Liver (tissue), 9 donors: ENCODE measurements around the gene DNAH6. TPM values are rescaled to one million over a fixed set of nuclear protein-coding genes. Genes with fewer than 3 reads are reported as not detected.
A peak's percentile ranks its signal among the peaks of the same experiment; 100 is the strongest.

Experiments
- DNase-seq: peaks from one replicate; pipeline ENCODE4 v3.0.0-alpha.2; 2017; ENCODE audit warnings: low spot score
- H3K27ac ChIP-seq, 2 donors: one replicate each; pipeline ENCODE4 v1.7.0; 2013; ENCODE audit warnings: inconsistent platforms in 2 of 2, low read length in 2 of 2, control low read depth in 1 of 2, low read depth in 1 of 2, mild to moderate bottlenecking in 1 of 2
- H3K27me3 ChIP-seq, 4 donors: one replicate each; pipeline versions ENCODE4 v1.6.1 to v1.7.0; 2013; ENCODE audit warnings: low read length in 3 of 4, inconsistent platforms in 1 of 4, mild to moderate bottlenecking in 1 of 4, moderate library complexity in 1 of 4; ENCODE audit not compliant: control insufficient read depth in 4 of 4, insufficient read depth in 4 of 4
- H3K36me3 ChIP-seq, 4 donors: one replicate each; pipeline versions ENCODE4 v1.6.1 to v1.7.0; 2013; ENCODE audit warnings: low read length in 3 of 4, mild to moderate bottlenecking in 3 of 4, low read depth in 1 of 4, moderate library complexity in 1 of 4; ENCODE audit not compliant: control insufficient read depth in 4 of 4, insufficient read depth in 3 of 4
- H3K4me1 ChIP-seq, 4 donors: one replicate each; pipeline versions ENCODE4 v1.6.1 to v1.7.0; 2013; ENCODE audit warnings: low read length in 3 of 4, mild to moderate bottlenecking in 3 of 4, moderate library complexity in 1 of 4; ENCODE audit not compliant: control insufficient read depth in 4 of 4, insufficient read depth in 4 of 4
- H3K4me3 ChIP-seq, 3 donors: one replicate each; pipeline versions ENCODE4 v1.6.1 to v1.7.0; 2013; ENCODE audit warnings: low read length in 3 of 3, control low read depth in 1 of 3, low read depth in 1 of 3, mild to moderate bottlenecking in 1 of 3
- H3K9ac ChIP-seq, 2 donors: one replicate each; pipeline ENCODE4 v1.7.0; 2013; ENCODE audit warnings: low read length in 2 of 2, mild to moderate bottlenecking in 2 of 2, moderate library complexity in 2 of 2, control low read depth in 1 of 2, low read depth in 1 of 2
- H3K9me3 ChIP-seq, 4 donors: one replicate each; pipeline versions ENCODE4 v1.6.1 to v1.7.0; 2013; ENCODE audit warnings: low read length in 3 of 4; ENCODE audit not compliant: control insufficient read depth in 4 of 4
- EGR1 ChIP-seq, 2 donors: IDR thresholded peaks; 2 replicates each; pipeline ENCODE4 v1.6.1; 2016 to 2018; ENCODE audit warnings: antibody characterized with exemption in 2 of 2, low read depth in 2 of 2
- FOXA1 ChIP-seq: IDR thresholded peaks from 2 replicates; pipeline ENCODE4 v1.6.1; 2016; ENCODE audit warnings: antibody characterized with exemption
- FOXA2 ChIP-seq: IDR thresholded peaks from 2 replicates; pipeline ENCODE4 v1.6.1; 2016; ENCODE audit warnings: antibody characterized with exemption
- GABPA ChIP-seq, 2 donors: IDR thresholded peaks in 1 of 2; conservative IDR thresholded peaks in 1 of 2; 2 replicates each; pipeline ENCODE4 v1.6.1; 2016; ENCODE audit warnings: antibody characterized with exemption in 2 of 2, mild to moderate bottlenecking in 1 of 2, moderate library complexity in 1 of 2
- HNF4A ChIP-seq, 2 donors: conservative IDR thresholded peaks; 2 replicates each; pipeline ENCODE4 v1.6.1; 2016; ENCODE audit warnings: antibody characterized with exemption in 2 of 2, mild to moderate bottlenecking in 2 of 2
- HNF4G ChIP-seq: IDR thresholded peaks from 2 replicates; pipeline ENCODE4 v1.6.1; 2016; ENCODE audit warnings: antibody characterized with exemption
- JUND ChIP-seq, 2 donors: IDR thresholded peaks; 2 replicates each; pipeline ENCODE4 v1.6.1; 2016; ENCODE audit warnings: antibody characterized with exemption in 2 of 2
- MAX ChIP-seq: IDR thresholded peaks from 2 replicates; pipeline ENCODE4 v1.6.1; 2016; ENCODE audit warnings: antibody characterized with exemption
- NR2F2 ChIP-seq: IDR thresholded peaks from 2 replicates; pipeline ENCODE4 v1.6.1; 2016; ENCODE audit warnings: antibody characterized with exemption
- RAD21 ChIP-seq, 2 donors: IDR thresholded peaks; 2 replicates each; pipeline ENCODE4 v1.6.1; 2016; ENCODE audit warnings: antibody characterized with exemption in 2 of 2, mild to moderate bottlenecking in 2 of 2
- RXRA ChIP-seq, 2 donors: IDR thresholded peaks; 2 replicates each; pipeline ENCODE4 v1.6.1; 2017 to 2018; ENCODE audit warnings: antibody characterized with exemption in 2 of 2, mild to moderate bottlenecking in 1 of 2
- SP1 ChIP-seq: IDR thresholded peaks from 2 replicates; pipeline ENCODE4 v1.6.1; 2018; ENCODE audit warnings: antibody characterized with exemption, mild to moderate bottlenecking
- ZBTB33 ChIP-seq: IDR thresholded peaks from 2 replicates; pipeline ENCODE4 v1.6.1; 2016; ENCODE audit warnings: antibody characterized with exemption
- WGBS: extraction: QIAGEN DNeasy Blood & Tissue Kit; methylation state at CpG from one replicate; pipeline ENCODE4 v1.1.7; 2013; 5-methylcytosine and 5-hydroxymethylcytosine counted together
- polyA plus RNA-seq, 2 donors: library from polyadenylated mRNA; stranded (reverse) in 1 of 2; unstranded in 1 of 2; fragments of 200-250 nt in 1 of 2; fragments of >200 nt in 1 of 2; fragmentation: Nextera tagmentation in 1 of 2; extraction: Ambion mirVana in 1 of 2; gene quantifications; one replicate each; pipeline versions ENCODE4 v1.2.1 to v1.2.3, GENCODE V29; 2013 to 2015
- total RNA-seq, 2 donors: library from RNA; depleted of rRNA; stranded (reverse); fragments of >200 nt; gene quantifications; one replicate each; pipeline ENCODE4 v1.2.3, GENCODE V29; 2014
- TF ChIP-seq, protein P1 (sequence below): IDR thresholded peaks from 2 replicates; pipeline ENCODE4 v1.6.1; 2016; ENCODE audit warnings: antibody characterized with exemption
- TF ChIP-seq, protein P2 (sequence below): fragments of 150-350 bp; IDR thresholded peaks from 2 replicates; pipeline ENCODE4 v1.5.1; 2017; ENCODE audit warnings: improper control_type of control experiment, low read depth, low read length; ENCODE audit not compliant: missing input control
- TF ChIP-seq, protein P3 (sequence below): IDR thresholded peaks from 2 replicates; pipeline ENCODE4 v1.6.1; 2016; ENCODE audit warnings: antibody characterized with exemption, mild to moderate bottlenecking
- donor health status: healthy.
- donor health status: healthy.
- donor health status: healthy.
- donor health status: healthy.
- donor health status: healthy.

The DNAH6 gene
- total and polyA plus RNA-seq, 4 donors, result 0.32 to 1.6 (median 0.59) TPM

DNA sequence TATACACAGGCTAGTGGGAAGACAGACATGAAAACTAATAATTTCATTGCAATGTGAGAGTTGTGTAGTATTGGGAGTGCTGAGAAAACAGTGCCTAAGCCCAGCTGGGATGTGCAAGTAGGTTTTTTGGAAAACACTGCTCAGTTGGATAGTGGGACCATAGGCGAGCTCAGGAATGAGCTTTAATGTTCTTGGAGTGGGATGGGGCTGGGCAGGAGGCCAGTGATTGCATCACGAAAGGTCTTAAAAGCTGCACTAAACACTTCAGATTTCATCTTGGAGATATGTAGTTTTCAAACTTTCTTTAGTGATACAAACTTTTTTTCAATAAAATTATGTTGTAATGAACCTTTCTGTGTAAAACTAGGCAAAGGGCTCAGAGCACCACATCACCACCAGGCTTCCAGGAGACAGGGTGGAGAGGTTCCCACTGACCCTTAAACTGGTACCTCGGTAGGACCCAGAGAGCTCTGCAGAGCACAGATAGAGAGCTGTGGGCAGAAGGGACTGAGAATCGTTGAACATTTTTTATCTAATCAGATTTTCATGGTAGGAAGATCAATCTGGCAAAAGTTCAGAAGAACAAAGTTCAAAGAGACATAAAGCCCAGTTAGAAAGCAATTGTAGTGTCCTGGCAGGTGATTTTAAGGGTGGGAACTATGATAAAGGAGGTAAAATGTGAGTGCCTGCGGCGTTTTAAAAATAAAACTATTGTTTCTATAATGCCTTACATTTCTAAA lies 188.4 kb downstream of the DNAH6 start (continued):
- TF ChIP-seq ZBTB33 (no peak), MAX (no peak), HNF4A (conservative IDR thresholded peaks at IDR 0.05) (peak; percentile 73 to 77), JUND (IDR thresholded peaks at IDR 0.05) (peak in 1 of 2 donors; percentile 13), NR2F2 (no peak), FOXA1 (no peak), RXRA (IDR thresholded peaks at IDR 0.05) (peak in 1 of 2 donors; percentile 40), SP1 (peak; percentile 36), GABPA (IDR thresholded peaks at IDR 0.05 in 1 of 2, conservative IDR thresholded peaks at IDR 0.05 in 1 of 2) (no peak), RAD21 (IDR thresholded peaks at IDR 0.05) (peak in 1 of 2 donors; percentile 28), HNF4G (peak; percentile 48)
- TF ChIP-seq, protein P1, sequence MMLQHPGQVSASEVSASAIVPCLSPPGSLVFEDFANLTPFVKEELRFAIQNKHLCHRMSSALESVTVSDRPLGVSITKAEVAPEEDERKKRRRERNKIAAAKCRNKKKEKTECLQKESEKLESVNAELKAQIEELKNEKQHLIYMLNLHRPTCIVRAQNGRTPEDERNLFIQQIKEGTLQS, result no peak

DNA sequence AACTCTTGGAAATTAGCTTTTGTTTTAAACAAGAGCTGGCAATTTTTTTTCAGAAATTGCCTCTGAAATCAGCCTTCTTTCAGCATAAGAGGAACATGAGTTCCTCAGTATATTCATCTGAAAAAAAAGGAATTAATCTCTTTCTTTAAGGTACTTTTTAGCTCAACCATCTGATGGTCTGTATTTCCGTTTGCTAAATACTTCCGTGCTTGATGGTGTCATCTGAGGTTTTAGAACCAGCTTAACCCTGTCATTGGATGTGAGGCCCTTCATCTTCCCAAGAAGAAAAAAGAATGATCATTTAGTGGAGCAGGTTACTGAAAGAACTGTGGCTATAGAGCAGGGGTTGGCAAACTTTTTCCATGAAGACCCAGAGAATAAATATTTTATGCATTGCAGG lies 189.6 kb downstream of the DNAH6 start:
- 75% methylated on average over 2 of the region's 2 CpGs for WGBS
- H3K9me3 ChIP-seq, result no peaks in the 10 kb centered on the region
- TF ChIP-seq HNF4A (conservative IDR thresholded peaks at IDR 0.05) (no peak), SP1 (no peak), NR2F2 (no peak), FOXA1 (no peak), GABPA (IDR thresholded peaks at IDR 0.05 in 1 of 2, conservative IDR thresholded peaks at IDR 0.05 in 1 of 2) (no peak), JUND (IDR thresholded peaks at IDR 0.05) (no peak), HNF4G (no peak), ZBTB33 (no peak), EGR1 (IDR thresholded peaks at IDR 0.05; ENCODE audit: low read depth in 2 of 2) (no peak), RAD21 (IDR thresholded peaks at IDR 0.05) (no peak), MAX (no peak), FOXA2 (no peak), RXRA (IDR thresholded peaks at IDR 0.05) (no peak)
- TF ChIP-seq, protein P2, sequence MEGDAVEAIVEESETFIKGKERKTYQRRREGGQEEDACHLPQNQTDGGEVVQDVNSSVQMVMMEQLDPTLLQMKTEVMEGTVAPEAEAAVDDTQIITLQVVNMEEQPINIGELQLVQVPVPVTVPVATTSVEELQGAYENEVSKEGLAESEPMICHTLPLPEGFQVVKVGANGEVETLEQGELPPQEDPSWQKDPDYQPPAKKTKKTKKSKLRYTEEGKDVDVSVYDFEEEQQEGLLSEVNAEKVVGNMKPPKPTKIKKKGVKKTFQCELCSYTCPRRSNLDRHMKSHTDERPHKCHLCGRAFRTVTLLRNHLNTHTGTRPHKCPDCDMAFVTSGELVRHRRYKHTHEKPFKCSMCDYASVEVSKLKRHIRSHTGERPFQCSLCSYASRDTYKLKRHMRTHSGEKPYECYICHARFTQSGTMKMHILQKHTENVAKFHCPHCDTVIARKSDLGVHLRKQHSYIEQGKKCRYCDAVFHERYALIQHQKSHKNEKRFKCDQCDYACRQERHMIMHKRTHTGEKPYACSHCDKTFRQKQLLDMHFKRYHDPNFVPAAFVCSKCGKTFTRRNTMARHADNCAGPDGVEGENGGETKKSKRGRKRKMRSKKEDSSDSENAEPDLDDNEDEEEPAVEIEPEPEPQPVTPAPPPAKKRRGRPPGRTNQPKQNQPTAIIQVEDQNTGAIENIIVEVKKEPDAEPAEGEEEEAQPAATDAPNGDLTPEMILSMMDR, result no peak
- TF ChIP-seq, protein P1, result no peak
- TF ChIP-seq, protein P3, sequence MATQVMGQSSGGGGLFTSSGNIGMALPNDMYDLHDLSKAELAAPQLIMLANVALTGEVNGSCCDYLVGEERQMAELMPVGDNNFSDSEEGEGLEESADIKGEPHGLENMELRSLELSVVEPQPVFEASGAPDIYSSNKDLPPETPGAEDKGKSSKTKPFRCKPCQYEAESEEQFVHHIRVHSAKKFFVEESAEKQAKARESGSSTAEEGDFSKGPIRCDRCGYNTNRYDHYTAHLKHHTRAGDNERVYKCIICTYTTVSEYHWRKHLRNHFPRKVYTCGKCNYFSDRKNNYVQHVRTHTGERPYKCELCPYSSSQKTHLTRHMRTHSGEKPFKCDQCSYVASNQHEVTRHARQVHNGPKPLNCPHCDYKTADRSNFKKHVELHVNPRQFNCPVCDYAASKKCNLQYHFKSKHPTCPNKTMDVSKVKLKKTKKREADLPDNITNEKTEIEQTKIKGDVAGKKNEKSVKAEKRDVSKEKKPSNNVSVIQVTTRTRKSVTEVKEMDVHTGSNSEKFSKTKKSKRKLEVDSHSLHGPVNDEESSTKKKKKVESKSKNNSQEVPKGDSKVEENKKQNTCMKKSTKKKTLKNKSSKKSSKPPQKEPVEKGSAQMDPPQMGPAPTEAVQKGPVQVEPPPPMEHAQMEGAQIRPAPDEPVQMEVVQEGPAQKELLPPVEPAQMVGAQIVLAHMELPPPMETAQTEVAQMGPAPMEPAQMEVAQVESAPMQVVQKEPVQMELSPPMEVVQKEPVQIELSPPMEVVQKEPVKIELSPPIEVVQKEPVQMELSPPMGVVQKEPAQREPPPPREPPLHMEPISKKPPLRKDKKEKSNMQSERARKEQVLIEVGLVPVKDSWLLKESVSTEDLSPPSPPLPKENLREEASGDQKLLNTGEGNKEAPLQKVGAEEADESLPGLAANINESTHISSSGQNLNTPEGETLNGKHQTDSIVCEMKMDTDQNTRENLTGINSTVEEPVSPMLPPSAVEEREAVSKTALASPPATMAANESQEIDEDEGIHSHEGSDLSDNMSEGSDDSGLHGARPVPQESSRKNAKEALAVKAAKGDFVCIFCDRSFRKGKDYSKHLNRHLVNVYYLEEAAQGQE, result no peak

More for the DNA sequence above, 189.6 kb downstream of the DNAH6 start:
- Histone ChIP-seq H3K4me3 (no peak overlapping the region), H3K27ac (no peak overlapping the region), H3K9ac (no peak overlapping the region), H3K4me1 (peaks cover 0 to 20% (median 11%) of the 10 kb centered on the region in 4 donors), H3K27me3 (no peaks in the 10 kb centered on the region), H3K36me3 (peaks cover 0 to 2% (median 0%) of the 10 kb centered on the region in 4 donors)
- no peak for DNase-seq
